Right hindlimb (tissue), 1 donor: ENCODE results near the gene ERCC6L.

Experiments
- DNase-seq: peaks from one replicate; pipeline ENCODE4 v3.0.0-alpha.2; 2018

The ERCC6L gene

DNA sequence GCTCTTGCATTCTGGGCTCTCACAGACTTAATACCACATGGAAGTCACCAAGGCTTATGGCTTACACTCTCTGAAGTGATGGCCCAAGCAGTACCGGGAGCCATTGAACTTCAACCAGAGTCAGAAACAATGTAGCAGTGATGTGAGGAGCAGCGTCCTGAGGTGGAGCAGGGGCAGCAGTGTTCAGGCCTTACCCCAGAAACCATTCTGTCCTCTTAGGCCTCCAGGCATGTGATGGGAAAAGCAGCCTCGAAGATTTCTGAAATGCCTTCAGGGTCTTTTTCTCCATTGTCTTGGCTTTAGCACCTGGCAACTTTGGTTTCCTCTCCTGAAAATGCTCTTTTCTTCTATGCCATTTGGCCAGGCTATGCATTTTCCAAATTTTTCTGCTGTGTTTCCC is 80.1 kb downstream of the ERCC6L start:
- DNase-seq, result no peak
